SW480 (cell line): ENCODE results near the gene SPNS1.

ENCODE experiments used
- DNase-seq: peaks from one replicate; pipeline ENCODE4 v3.0.0-alpha.2; 2016; ENCODE audit warnings: low spot score

SPNS1 gene

GRCh38 chr16:29029168-29029994 lies 54.8 kb downstream of the SPNS1 start:
- DNase-seq: peak; percentile 60

- DNase-seq: no peak
Observed at GRCh38 chr16:29030086-29030840, 55.7 kb downstream of the SPNS1 start.
